Ovary (tissue), 3 donors: ENCODE results near the gene PLEKHJ1.

ENCODE experiments used
- CTCF ChIP-seq, 3 donors: fragments of 450-650 bp in 2 of 3; fragments of 200-600 bp in 1 of 3; IDR thresholded peaks; one replicate each; pipeline versions ENCODE4 v1.5.1 to v1.8.0; 2016 to 2022; ENCODE audit warnings: antibody characterized with exemption in 3 of 3, mild to moderate bottlenecking in 1 of 3
- POLR2A ChIP-seq: fragments of 450-650 bp; IDR thresholded peaks from one replicate; pipeline ENCODE4 v1.6.1; 2017; ENCODE audit warnings: antibody characterized with exemption, mild to moderate bottlenecking, moderate library complexity
- donor health status: DM: no; HTN: no; CAD: no.

GRCh38 chr19:2266183-2266993 lies 30.3 kb upstream of the PLEKHJ1 start:
- TF ChIP-seq CTCF (IDR thresholded peaks at IDR 0.05) (no peak), POLR2A (no peak)
